Endodermal cell (in vitro differentiated cells): Measurements from ENCODE around the gene MDM1. TPM values are rescaled to one million over a fixed set of nuclear protein-coding genes. Genes with fewer than 3 reads are reported as not detected.

ENCODE experiments used
- DNase-seq: peaks from one replicate; pipeline ENCODE4 v3.0.0-alpha.2; 2017
- H3K27ac ChIP-seq: 2 replicates; pipeline ENCODE4 v1.5.1; 2013; ENCODE audit warnings: mild to moderate bottlenecking, low read depth, low read length, moderate library complexity
- H3K27me3 ChIP-seq: 2 replicates; pipeline ENCODE4 v1.6.1; 2013; ENCODE audit warnings: mild to moderate bottlenecking, low read length, moderate library complexity; ENCODE audit not compliant: insufficient read depth, control insufficient read depth, poor library complexity, severe bottlenecking
- H3K36me3 ChIP-seq: 2 replicates; pipeline ENCODE4 v1.7.0; 2013; ENCODE audit warnings: mild to moderate bottlenecking, low read length, moderate library complexity; ENCODE audit not compliant: control insufficient read depth, insufficient read depth
- H3K4me1 ChIP-seq: one replicate; pipeline ENCODE4 v1.7.0; 2013; ENCODE audit warnings: low read length; ENCODE audit not compliant: control insufficient read depth, insufficient read depth
- H3K4me3 ChIP-seq: 2 replicates; pipeline ENCODE4 v1.5.1; 2013; ENCODE audit warnings: mild to moderate bottlenecking, low read length, moderate library complexity
- H3K9ac ChIP-seq: 2 replicates; pipeline ENCODE4 v1.6.1; 2013; ENCODE audit warnings: mild to moderate bottlenecking, low read length, moderate library complexity; ENCODE audit not compliant: poor library complexity, severe bottlenecking; ENCODE audit errors: extremely low read depth
- H3K9me3 ChIP-seq: 2 replicates; pipeline ENCODE4 v1.6.1; 2013; ENCODE audit warnings: mild to moderate bottlenecking, low read length, moderate library complexity; ENCODE audit not compliant: control insufficient read depth
- H3K27ac Mint-ChIP-seq: 2 replicates; pipeline ENCODE4 v1.8.0; 2020; ENCODE audit warnings: mixed read lengths
- H3K27me3 Mint-ChIP-seq: 2 replicates; pipeline ENCODE4 v1.8.0; 2021; ENCODE audit warnings: mild to moderate bottlenecking, mixed read lengths; ENCODE audit not compliant: insufficient read depth
- H3K36me3 Mint-ChIP-seq: 2 replicates; pipeline ENCODE4 v1.8.0; 2020; ENCODE audit warnings: low read depth, mixed read lengths
- H3K4me1 Mint-ChIP-seq: 2 replicates; pipeline ENCODE4 v1.8.0; 2020; ENCODE audit warnings: mixed read lengths
- H3K4me3 Mint-ChIP-seq: 2 replicates; pipeline ENCODE4 v1.8.0; 2020; ENCODE audit warnings: mild to moderate bottlenecking, moderate library complexity, mixed read lengths
- H3K9me3 Mint-ChIP-seq: 2 replicates; pipeline ENCODE4 v1.8.0; 2020; ENCODE audit warnings: mild to moderate bottlenecking, mixed read lengths
- CTCF ChIP-seq: fragments of 200-600 bp; sonication (generic); conservative IDR thresholded peaks from 2 replicates; pipeline ENCODE4 v1.5.0; 2021; ENCODE audit warnings: antibody characterized with exemption, mild to moderate bottlenecking
- WGBS, 2 experiments: methylation state at CpG; one replicate each; pipeline versions ENCODE4 v1.1.5 to v1.1.7; 2013; ENCODE audit warnings: missing lambda C conversion rate in 2 of 2, mixed read lengths in 1 of 2; ENCODE audit not compliant: insufficient coverage in 1 of 2, insufficient read length in 1 of 2; 5-methylcytosine and 5-hydroxymethylcytosine counted together
- total RNA-seq, 2 donors: library from RNA; stranded (reverse); fragmentation: NEBNext Ultra II Directional in 1 of 2; extraction: Animal tissue kit (Norgen Biotek cat#: 25700) in 1 of 2; gene quantifications; 2 replicates in 1 of 2; 3 replicates in 1 of 2; pipeline ENCODE4 v1.2.1, GENCODE V29; 2021

The MDM1 gene
- total RNA-seq, 2 donors from 2014 or later, result 20.2 to 21.2 TPM

DNA sequence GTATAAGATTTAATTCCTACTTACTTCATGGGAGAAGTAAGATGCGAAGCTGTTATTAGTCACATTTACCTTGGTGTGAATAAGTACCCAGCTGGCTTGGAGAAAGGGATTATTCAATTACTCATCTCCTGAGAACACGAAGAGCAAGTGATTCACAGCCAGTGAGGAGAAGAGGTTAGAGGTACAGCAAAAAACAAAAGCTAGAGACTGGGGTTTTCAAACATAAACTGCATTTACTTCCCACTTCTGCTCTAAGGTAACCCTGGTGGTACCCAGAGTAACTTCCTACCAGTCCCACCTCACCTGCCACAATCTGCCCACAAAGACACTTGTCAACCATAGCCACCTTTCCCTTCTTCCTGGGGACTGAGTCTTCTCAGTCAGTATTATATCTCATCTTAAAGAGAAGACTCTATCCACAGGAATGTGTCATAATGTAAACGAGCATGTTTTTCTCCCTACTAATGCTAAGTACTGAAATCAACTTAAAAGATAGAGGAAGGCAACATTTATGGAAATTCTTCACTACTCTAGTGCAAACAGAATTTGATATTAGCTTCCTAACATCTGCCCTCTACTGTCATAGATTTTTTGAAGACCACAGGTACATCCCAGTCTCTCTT is 72.7 kb downstream of the MDM1 start:
- no peak for DNase-seq
- H3K4me3 Mint-ChIP-seq, result no peak overlapping the region

DNA sequence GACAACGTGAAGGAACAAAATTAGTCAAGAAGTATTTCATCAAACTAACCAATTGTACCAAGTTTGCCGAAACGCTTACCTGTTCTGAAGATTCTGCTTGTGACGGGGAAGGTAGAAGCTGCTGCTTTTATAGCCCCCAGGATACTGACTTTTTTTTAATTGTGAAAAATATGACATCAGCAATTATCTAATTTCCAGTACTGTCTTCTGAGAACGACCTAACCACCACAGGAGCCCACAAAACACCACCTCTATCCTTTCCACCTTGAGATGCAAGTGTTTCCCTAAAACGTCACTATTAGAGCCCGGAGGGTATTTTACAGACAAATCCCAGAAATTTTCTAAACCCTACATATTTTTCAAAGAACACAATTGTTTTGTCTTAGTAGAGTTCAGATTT is 78.7 kb downstream of the MDM1 start, which contains the start of gene IL22:
TSS of gene IL22 (minus strand) at position 101 of the 400 bp plus-strand sequence. CDS start 156 bp downstream, outside the sequence.
- H3K9me3 Mint-ChIP-seq, result no peaks in the 10 kb centered on the region
- no peaks in the 10 kb centered on the region for H3K4me1 ChIP-seq
- DNase-seq, result no peak
- peaks cover 2% of the 10 kb centered on the region for H3K27me3 Mint-ChIP-seq
- H3K36me3 Mint-ChIP-seq, result no peaks in the 10 kb centered on the region
- H3K36me3 ChIP-seq, result no peaks in the 10 kb centered on the region
- H3K4me3 Mint-ChIP-seq, result no peak within 1 kb of the TSS
- no peak within 1 kb of the TSS for H3K9ac ChIP-seq
- no peak within 1 kb of the TSS for H3K4me3 ChIP-seq
- no peaks in the 10 kb centered on the region for H3K9me3 ChIP-seq
- no peak for TF ChIP-seq CTCF
- H3K4me1 Mint-ChIP-seq, result no peaks in the 10 kb centered on the region
- no peak within 1 kb of the TSS for H3K27ac ChIP-seq
- no peak within 1 kb of the TSS for H3K27ac Mint-ChIP-seq
- 92 to 100% methylated on average over 1 to 7 of the region's 7 CpGs for WGBS, 2 experiments
- no peaks in the 10 kb centered on the region for H3K27me3 ChIP-seq

More for the DNA sequence above, 72.7 kb downstream of the MDM1 start:
- Histone ChIP-seq H3K4me1 (no peaks in the 10 kb centered on the region), H3K36me3 (no peaks in the 10 kb centered on the region), H3K9ac (no peak overlapping the region), H3K9me3 (no peaks in the 10 kb centered on the region), H3K27ac (no peak overlapping the region), H3K4me3 (no peak overlapping the region), H3K27me3 (no peaks in the 10 kb centered on the region)
- TF ChIP-seq CTCF, result peak; percentile 31
- no peak overlapping the region for H3K27ac Mint-ChIP-seq
- no peaks in the 10 kb centered on the region for H3K36me3 Mint-ChIP-seq
- H3K9me3 Mint-ChIP-seq, result no peaks in the 10 kb centered on the region
- peaks cover 10% of the 10 kb centered on the region for H3K4me1 Mint-ChIP-seq
- WGBS, 2 experiments, result 54 to 77% methylated on average over 2 to 3 of the region's 3 CpGs
- peaks cover 3% of the 10 kb centered on the region for H3K27me3 Mint-ChIP-seq

DNA sequence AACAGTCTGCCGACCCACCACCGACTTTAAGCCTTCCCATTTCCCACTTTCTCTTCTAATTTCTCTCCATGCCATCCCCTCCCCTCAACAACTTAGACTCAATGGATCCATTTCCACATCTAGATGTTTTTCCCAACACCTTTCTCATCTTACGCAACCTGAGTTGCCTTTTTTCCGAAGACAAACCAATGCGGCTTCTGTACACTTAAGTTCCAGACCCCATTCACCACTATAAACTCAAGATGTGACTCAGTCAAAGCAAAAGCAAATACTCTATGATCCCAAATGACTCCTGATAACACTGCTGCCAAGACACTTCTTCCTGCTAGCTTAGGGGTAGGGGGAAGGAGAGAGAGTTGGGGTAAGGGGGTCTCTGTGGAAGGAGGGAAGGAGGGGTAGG is 80.1 kb downstream of the MDM1 start:
- no peak overlapping the region for H3K27ac ChIP-seq
- no peaks in the 10 kb centered on the region for H3K4me1 ChIP-seq
- no peaks in the 10 kb centered on the region for H3K36me3 Mint-ChIP-seq
- H3K9ac ChIP-seq, result no peak overlapping the region
- H3K9me3 Mint-ChIP-seq, result peaks cover 7% of the 10 kb centered on the region
- H3K27me3 ChIP-seq, result no peaks in the 10 kb centered on the region
- no peaks in the 10 kb centered on the region for H3K36me3 ChIP-seq
- no peak overlapping the region for H3K4me3 ChIP-seq
- no peak for DNase-seq
- peaks cover 2% of the 10 kb centered on the region for H3K27me3 Mint-ChIP-seq
- WGBS, 2 experiments, result 94 to 97% methylated on average over 5 of the region's 5 CpGs
- no peak overlapping the region for H3K27ac Mint-ChIP-seq
- no peaks in the 10 kb centered on the region for H3K4me1 Mint-ChIP-seq
- no peak overlapping the region for H3K4me3 Mint-ChIP-seq
- H3K9me3 ChIP-seq, result peaks cover 8% of the 10 kb centered on the region
- no peak for TF ChIP-seq CTCF
